Glomerular visceral epithelial cell (primary cell): ENCODE results near the gene FETUB.
"Not testable (repeated sequence)": the region's sequence is repeated elsewhere in the genome, so short reads cannot be mapped to it uniquely, and the experiment has no call there.

ENCODE experiments used
- DNase-seq: peaks from one replicate; pipeline ENCODE4 v3.0.0-alpha.2; 2016; ENCODE audit errors: extremely low spot score

The FETUB gene

DNA sequence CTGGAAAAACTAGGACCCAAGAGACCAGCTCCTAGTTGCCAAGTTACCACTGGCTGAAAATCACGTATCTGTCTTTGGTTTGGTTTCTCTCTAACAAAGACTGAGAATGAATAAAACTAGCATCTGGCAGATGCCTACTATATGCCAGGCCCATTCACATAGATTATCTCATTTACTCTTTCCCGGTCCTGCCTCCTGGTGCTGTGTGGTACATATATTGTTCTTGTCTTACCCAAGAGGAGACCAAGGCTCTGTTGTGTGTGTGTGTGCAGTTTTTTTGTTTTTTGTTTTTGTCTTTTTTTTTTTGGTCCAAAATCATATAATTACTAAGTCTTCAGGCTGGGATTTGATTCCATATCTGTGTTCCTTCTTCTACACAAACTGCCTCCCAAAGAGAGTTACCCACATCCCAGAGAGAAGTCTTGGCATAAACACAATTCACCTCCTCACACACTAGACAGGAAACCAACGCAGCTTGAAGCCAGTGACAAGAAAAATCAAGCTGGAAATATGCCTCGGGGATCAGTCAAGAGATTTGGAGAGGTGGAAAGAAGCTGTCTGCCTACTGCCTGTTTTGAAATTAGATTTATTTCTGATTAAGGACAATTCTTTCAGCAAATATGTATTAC is 26.4 kb upstream of the FETUB start:
- no peak for DNase-seq

GRCh38 chr3:186614266-186614596 is 26.0 kb upstream of the FETUB start:
- DNase-seq = no peak

DNA sequence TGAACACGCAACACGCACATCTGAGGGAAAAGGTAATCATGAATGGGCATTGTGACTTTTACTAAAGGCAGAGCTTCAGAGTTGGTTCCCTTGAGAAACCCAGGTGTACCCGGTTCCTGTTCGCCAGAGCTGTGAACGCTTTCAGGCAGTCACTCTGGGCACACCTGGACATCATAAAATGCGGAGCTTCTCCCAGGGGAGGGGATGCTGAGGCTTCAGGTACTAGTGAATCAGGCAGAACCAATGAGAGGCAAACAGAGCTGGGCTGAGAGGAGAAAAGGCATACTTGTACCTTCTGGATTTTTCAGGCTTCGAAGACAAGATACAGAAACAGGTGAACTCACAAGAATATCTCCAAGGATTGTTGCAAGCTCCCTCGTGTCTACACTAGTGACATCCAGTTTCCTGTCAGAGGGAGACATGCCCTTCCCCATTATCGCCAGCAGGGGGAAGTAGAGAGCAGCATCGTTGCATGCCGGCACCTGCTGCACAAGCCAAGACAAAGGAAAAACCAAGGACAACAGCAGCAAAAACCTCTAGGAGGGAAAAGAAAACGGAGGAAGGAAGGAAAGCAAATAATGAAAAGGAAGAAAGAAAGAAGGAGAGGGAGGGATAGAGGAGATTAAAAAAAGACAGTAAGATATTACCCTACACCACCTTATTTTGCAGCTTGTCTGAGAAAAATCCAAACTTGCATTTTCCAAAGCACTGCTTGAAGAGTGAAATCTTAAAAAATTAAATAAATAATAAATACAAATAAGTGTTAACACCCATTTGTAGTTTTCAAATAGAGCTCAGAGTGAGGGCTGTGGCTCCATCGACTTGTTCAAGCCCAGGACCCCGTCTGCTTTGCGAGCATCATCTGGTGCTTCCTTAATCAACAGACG is 25.4 kb upstream of the FETUB start:
- peak; percentile 78 for DNase-seq

DNA sequence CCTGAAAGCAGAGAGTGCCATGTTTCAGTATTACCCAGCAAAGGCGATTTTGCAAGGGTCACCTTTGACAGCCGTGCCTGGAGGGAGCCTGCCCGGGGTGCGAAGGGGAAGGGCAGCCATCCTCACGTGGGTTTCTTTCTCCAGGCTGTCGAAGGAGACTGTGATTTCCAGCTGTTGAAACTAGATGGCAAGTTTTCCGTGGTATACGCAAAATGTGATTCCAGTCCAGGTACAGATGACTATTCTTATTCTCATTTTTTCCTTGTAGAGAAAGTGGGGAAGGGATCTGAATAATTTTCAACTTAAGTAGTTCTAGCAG is 23.9 kb upstream of the FETUB start:
- no peak for DNase-seq

DNA sequence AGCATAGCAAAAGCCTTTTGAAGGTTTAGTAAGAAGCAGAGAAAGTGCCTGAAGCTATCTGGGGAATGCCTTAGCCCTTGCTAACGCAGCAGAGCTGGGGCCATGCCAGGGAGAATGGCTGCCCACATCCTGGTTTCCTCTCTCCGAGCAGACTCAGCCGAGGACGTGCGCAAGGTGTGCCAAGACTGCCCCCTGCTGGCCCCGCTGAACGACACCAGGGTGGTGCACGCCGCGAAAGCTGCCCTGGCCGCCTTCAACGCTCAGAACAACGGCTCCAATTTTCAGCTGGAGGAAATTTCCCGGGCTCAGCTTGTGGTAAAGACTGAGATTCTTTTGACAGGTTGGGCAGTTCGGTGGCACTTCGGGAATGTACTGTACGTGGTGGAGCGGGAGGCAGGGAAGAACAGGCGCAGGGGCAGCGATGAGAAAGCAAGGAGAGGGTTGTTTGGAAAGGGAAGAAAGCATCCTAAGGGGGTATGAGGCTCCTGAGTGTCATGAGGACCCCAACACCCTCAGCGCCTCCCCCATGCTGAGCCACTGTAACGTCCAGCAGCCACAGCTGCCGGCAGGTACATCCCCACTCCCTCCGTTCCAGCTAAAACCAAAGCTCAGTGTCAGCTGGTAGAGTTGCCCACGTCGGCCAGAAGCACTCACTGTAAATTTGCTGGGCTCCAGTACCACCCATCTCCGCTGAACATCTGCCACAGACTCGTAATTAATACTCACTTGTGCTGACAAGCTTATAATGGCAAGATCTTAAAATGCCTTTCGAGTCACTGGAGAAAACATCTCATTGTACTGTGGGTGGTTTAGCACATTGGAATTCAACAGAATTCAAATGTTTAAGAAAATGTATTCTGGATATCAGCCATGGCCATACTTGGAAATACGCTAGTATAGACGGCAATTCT is 22.9 kb upstream of the FETUB start:
- DNase-seq = peak; percentile 94

- DNase-seq = no peak
Measured at GRCh38 chr3:186618318-186618938, 21.8 kb upstream of the FETUB start.

GRCh38 chr3:186619787-186620212 is 20.4 kb upstream of the FETUB start:
- no peak for DNase-seq

GRCh38 chr3:186620213-186621092 is 19.7 kb upstream of the FETUB start:
- no peak for DNase-seq

- DNase-seq = no peak
Measured at GRCh38 chr3:186621894-186622650, 18.1 kb upstream of the FETUB start.

DNA sequence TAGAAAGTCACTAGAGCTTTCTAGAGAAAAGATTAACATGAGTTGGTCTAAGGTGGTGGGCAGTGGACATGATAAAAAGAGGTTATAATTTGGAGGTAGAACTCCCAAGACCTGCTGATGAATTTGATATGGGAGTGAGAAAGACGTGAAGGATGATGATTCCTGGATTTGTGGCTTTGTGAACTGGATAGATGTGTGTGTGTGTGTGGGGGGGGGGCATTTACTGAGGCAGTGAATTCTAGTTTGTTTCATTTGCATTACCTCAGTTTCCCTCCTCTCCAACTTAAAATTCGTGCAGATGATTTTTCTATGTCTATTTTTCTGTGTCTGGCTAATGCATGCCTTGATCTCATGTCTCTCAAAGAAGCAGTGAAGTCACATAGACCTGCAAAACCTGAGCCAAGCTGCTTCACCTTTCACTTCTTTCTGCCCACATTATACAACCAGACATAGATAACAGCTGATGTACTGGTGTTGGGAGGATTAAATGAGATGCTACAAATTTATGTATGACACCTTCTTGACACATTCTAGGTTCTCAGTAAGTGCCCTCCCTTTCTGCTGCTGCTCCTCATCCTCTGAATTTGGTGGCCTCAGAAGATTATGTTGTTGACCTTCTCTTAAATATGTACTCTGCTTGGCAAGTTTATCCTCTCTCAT is 17.4 kb upstream of the FETUB start:
- no peak for DNase-seq

- no peak for DNase-seq
Measured at GRCh38 chr3:186624598-186624997, 15.6 kb upstream of the FETUB start.

DNA sequence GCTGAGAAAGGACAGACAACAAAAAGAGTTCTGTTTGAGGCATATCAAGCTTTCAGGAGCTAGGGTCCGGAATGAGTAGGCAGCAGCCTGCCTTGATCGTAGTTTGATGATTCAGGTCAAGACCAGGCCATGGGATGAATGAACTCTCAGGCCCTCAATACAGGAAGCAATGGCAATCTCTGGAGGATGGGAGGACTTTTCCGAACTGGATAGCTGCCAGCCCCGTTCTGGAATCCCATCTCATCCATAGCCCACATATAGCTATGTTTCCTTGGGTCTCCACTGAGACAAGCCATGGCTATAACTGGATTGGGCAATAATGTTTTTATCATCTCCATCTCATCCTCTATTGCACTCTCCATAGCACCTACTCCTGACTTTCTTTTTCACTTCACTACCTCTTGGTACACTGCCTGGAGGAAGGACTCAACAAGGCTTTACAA is 14.6 kb upstream of the FETUB start:
- DNase-seq = no peak

DNA sequence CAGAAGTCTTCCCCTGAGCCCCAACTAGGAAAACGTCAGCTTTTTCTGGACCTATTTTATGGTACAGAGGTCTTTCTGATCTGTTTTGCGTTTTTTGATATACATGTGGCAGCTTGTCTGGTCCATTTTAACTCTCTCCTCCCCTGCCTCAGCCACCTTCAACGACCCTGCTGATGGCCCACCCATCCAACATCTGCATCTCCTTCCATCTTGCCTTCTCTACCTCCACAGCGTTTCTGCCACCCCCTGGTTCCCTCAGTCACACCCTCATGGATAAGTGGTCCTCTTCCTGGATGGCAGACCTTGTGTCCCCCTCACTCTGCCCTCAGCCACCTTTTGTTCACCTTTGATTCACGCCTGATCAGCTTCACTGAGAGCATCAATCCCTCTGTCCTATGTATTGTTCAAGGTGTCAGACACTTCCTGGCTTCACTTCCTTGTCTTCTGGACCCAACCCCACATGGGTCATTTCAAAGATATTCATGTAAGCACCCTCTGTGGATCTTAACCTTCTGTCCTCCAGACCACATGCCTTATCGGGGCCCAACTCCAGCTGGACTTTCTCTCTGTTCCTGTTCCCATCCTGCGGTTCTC is 13.8 kb upstream of the FETUB start:
- no peak for DNase-seq

- DNase-seq = no peak
Measured at GRCh38 chr3:186627852-186628414, 12.3 kb upstream of the FETUB start.

- no peak for DNase-seq
Measured at GRCh38 chr3:186628756-186629155, 11.4 kb upstream of the FETUB start.

- no peak for DNase-seq
Measured at GRCh38 chr3:186630950-186631641, 9.1 kb upstream of the FETUB start.

DNA sequence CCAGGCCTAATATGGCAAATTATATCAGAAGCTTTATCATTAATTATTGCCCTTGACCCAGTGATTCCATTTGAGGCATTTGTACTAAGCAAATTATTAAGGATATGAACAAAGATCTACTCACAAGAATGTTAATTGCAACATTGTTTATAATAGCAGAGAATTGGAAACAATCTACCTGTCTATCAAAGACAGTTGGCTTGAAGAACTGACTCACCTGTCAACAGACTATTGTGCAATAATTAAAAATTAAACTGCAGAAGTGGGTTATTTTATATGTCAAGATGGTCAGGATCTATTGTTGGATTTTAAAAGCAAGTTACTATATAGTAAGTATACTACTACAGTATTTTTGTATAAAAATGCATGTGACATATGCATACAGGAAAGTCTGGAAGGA is 6.7 kb upstream of the FETUB start:
- DNase-seq = no peak

DNA sequence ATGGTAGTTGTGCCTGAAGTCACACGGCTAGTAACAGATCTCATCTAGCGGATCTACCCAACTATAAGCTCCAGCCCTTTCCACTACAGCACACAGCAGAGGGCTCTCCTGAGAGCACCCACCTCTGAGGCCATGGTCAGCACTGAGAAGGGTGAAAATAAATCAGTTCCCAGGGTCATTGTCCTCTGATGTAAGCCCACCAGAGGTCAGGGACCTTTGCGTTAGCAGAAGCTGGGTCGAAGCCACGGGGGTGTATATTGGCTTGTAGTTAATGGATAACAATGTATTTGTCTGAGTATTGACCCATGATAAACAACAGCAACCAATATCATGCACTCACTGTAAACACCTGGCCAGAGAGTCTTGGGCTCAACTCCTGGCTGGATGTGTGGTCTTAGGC is 6.0 kb upstream of the FETUB start:
- DNase-seq = not testable (repeated sequence)
